BLaER1 treated with 17β-estradiol and CSF1 and Interleukin-3, amounts not matched to agents 10 nM and 100 nM (cell line): ENCODE data around the gene CALM1.

Experiments used
- H3K27ac ChIP-seq, 11 experiments: shearing (Covaris generic); formaldehyde crosslinking; 2 replicates each; pipeline ENCODE4 v1.8.1; 2022
- H3K27me3 ChIP-seq, 11 experiments: shearing (Covaris generic); formaldehyde crosslinking; 2 replicates each; pipeline ENCODE4 v1.8.1; 2022
- H3K36me3 ChIP-seq, 11 experiments: shearing (Covaris generic); formaldehyde crosslinking; 2 replicates each; pipeline ENCODE4 v1.8.1; 2022
- H3K4me1 ChIP-seq, 10 experiments: shearing (Covaris generic); formaldehyde crosslinking; 2 replicates each; pipeline ENCODE4 v1.8.1; 2022
- H3K4me2 ChIP-seq, 11 experiments: shearing (Covaris generic); formaldehyde crosslinking; 2 replicates each; pipeline ENCODE4 v1.8.1; 2022
- H3K4me3 ChIP-seq, 10 experiments: shearing (Covaris generic); formaldehyde crosslinking; 2 replicates each; pipeline ENCODE4 v1.8.1; 2022
- H3K9ac ChIP-seq, 11 experiments: shearing (Covaris generic); formaldehyde crosslinking; 2 replicates each; pipeline ENCODE4 v1.8.1; 2022
- H3K9me3 ChIP-seq, 11 experiments: shearing (Covaris generic); formaldehyde crosslinking; replicated peaks in 1 of 11; 2 replicates each; pipeline ENCODE4 v1.8.1; 2022
- H4K20me1 ChIP-seq, 11 experiments: shearing (Covaris generic); formaldehyde crosslinking; 2 replicates each; pipeline ENCODE4 v1.8.1; 2022
- Cebpa-rat ChIP-seq, 11 experiments: shearing (Covaris generic); IDR thresholded peaks; 2 replicates each; pipeline ENCODE4 v1.8.1; 2022

Gene CALM1

DNA sequence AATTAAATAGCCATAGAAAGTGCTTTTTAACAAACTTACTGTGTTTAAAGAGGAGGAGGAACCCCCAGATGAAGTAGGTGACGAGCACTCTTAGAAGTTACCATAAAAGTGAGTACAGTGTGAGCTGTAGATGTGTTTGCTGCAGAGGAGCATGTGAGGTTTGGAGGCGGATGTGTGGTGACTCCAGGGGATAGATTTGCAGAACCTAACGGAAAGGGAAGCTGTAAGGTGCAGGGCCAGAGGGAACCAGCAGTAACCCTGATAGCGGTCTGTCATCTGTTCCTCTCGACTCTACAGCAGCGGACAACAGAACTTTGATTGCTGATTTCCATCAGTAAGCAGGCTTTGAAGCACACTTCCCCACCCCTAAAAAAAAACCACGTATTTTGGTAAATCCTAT lies 5.2 kb downstream of the CALM1 start:
- H3K4me3 ChIP-seq, result peak overlapping the region; percentile 26 to 100 (median 88); a peak in 16 of 20 replicates
- H3K4me2 ChIP-seq, result peak overlapping the region; percentile 82 to 97 (median 93)
- TF ChIP-seq Cebpa-rat (IDR thresholded peaks at IDR 0.05), result no peak
- H3K4me1 ChIP-seq, result peaks cover 45 to 79% (median 72%) of the 10 kb centered on the region in 10 experiments
- H3K27me3 ChIP-seq, result no peaks in the 10 kb centered on the region
- H3K9me3 ChIP-seq, result no peaks in the 10 kb centered on the region
- H3K9ac ChIP-seq, result peak overlapping the region; percentile 48 to 95 (median 89); a peak in 20 of 22 replicates
- peaks cover 68 to 78% (median 72%) of the 10 kb centered on the region in 11 experiments for H3K36me3 ChIP-seq
- H4K20me1 ChIP-seq, result peaks cover 65 to 94% (median 88%) of the 10 kb centered on the region in 11 experiments
- peak overlapping the region; percentile 32 to 90 (median 76) for H3K27ac ChIP-seq

GRCh38 chr14:90403065-90403464 lies 6.2 kb downstream of the CALM1 start:
- Histone ChIP-seq H3K36me3 (peaks cover 75 to 88% (median 82%) of the 10 kb centered on the region in 11 experiments), H3K4me1 (peaks cover 48 to 87% (median 80%) of the 10 kb centered on the region in 10 experiments), H3K4me2 (peak overlapping the region in 9 of 11 experiments; percentile 82 to 97 (median 93); a peak in 18 of 22 replicates), H3K9me3 (no peaks in the 10 kb centered on the region), H3K27me3 (no peaks in the 10 kb centered on the region), H3K4me3 (peak overlapping the region in 2 of 10 experiments; percentile 42 to 51; a peak in 3 of 20 replicates), H4K20me1 (peaks cover 61 to 100% (median 94%) of the 10 kb centered on the region in 11 experiments), H3K9ac (peak overlapping the region in 5 of 11 experiments; percentile 34 to 95 (median 89); a peak in 7 of 22 replicates), H3K27ac (peak overlapping the region in 6 of 11 experiments; percentile 14 to 85 (median 66); a peak in 10 of 22 replicates)
- TF ChIP-seq Cebpa-rat (IDR thresholded peaks at IDR 0.05), result no peak

- H3K4me2 ChIP-seq, result peak overlapping the region in 5 of 11 experiments; percentile 4 to 20 (median 15); a peak in 3 of 22 replicates
- H3K4me3 ChIP-seq, result no peak overlapping the region
- H4K20me1 ChIP-seq, result peaks cover 42 to 96% (median 86%) of the 10 kb centered on the region in 11 experiments
- peaks cover 55 to 97% (median 89%) of the 10 kb centered on the region in 10 experiments for H3K4me1 ChIP-seq
- H3K9ac ChIP-seq, result no peak overlapping the region
- no peak overlapping the region for H3K27ac ChIP-seq
- no peak for TF ChIP-seq Cebpa-rat (IDR thresholded peaks at IDR 0.05)
- no peaks in the 10 kb centered on the region for H3K9me3 ChIP-seq
- H3K36me3 ChIP-seq, result peaks cover 74 to 86% (median 79%) of the 10 kb centered on the region in 11 experiments
- no peaks in the 10 kb centered on the region for H3K27me3 ChIP-seq
Observed at GRCh38 chr14:90405101-90405500, 8.3 kb downstream of the CALM1 start.

DNA sequence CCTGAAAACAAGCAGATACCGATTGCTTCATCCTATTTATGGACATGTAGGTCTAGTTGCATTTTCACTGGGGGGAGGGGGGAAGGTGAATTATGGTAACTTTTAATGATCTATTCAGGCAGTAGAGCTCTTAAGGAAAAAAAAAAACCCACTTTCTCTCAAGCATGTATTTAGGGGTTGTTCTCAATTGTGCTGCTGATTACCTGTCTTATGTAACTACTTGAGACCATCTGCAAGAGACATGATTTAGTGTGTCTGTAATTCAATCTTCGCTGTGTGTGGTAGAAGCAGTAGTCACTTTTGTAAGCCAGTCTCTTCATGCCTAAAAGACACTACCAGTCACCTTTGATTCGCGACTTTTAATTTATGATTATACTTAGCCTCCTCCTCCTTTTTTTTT lies 8.9 kb downstream of the CALM1 start:
- no peak overlapping the region for H3K4me3 ChIP-seq
- peaks cover 68 to 79% (median 72%) of the 10 kb centered on the region in 11 experiments for H3K36me3 ChIP-seq
- H3K4me2 ChIP-seq, result peak overlapping the region in 5 of 11 experiments; percentile 4 to 20 (median 15); a peak in 4 of 22 replicates
- H3K9ac ChIP-seq, result no peak overlapping the region
- H3K9me3 ChIP-seq, result no peaks in the 10 kb centered on the region
- H3K4me1 ChIP-seq, result peaks cover 48 to 91% (median 82%) of the 10 kb centered on the region in 10 experiments
- H4K20me1 ChIP-seq, result peaks cover 35 to 90% (median 79%) of the 10 kb centered on the region in 11 experiments
- no peaks in the 10 kb centered on the region for H3K27me3 ChIP-seq
- TF ChIP-seq Cebpa-rat (IDR thresholded peaks at IDR 0.05), result no peak
- no peak overlapping the region for H3K27ac ChIP-seq

- no peaks in the 10 kb centered on the region for H3K9me3 ChIP-seq
- no peak overlapping the region for H3K4me3 ChIP-seq
- H3K9ac ChIP-seq, result 0 out of 22 replicates have a peak overlapping the region, but pooled peaks of 1 of the 11 experiments have one; percentile 10
- no peaks in the 10 kb centered on the region for H3K27me3 ChIP-seq
- peak overlapping the region in 2 of 11 experiments; percentile 12 to 33; a peak in 1 of 22 replicates for H3K27ac ChIP-seq
- H3K4me2 ChIP-seq, result peak overlapping the region in 5 of 11 experiments; percentile 4 to 20 (median 10); a peak in 5 of 22 replicates
- peaks cover 62 to 73% (median 66%) of the 10 kb centered on the region in 11 experiments for H3K36me3 ChIP-seq
- peaks cover 42 to 84% (median 76%) of the 10 kb centered on the region in 10 experiments for H3K4me1 ChIP-seq
- H4K20me1 ChIP-seq, result peaks cover 29 to 83% (median 73%) of the 10 kb centered on the region in 11 experiments
- no peak for TF ChIP-seq Cebpa-rat (IDR thresholded peaks at IDR 0.05)
Observed at GRCh38 chr14:90406384-90406798, 9.6 kb downstream of the CALM1 start.

- H3K36me3 ChIP-seq, result peaks cover 55 to 64% (median 58%) of the 10 kb centered on the region in 11 experiments
- no peak for TF ChIP-seq Cebpa-rat (IDR thresholded peaks at IDR 0.05)
Observed at GRCh38 chr14:90407230-90407629, 10.4 kb downstream of the CALM1 start.

GRCh38 chr14:90408713-90409112 lies 11.9 kb downstream of the CALM1 start:
- no peak for TF ChIP-seq Cebpa-rat (IDR thresholded peaks at IDR 0.05)
- Histone ChIP-seq H3K4me2 (peak overlapping the region; percentile 11 to 58 (median 32); a peak in 20 of 22 replicates), H3K27me3 (no peaks in the 10 kb centered on the region), H3K36me3 (peaks cover 41 to 50% (median 43%) of the 10 kb centered on the region in 11 experiments), H3K27ac (peak overlapping the region in 8 of 11 experiments; percentile 3 to 40 (median 24); a peak in 8 of 22 replicates), H3K9ac (peak overlapping the region in 4 of 11 experiments; percentile 0 to 12 (median 2); a peak in 3 of 22 replicates), H4K20me1 (peaks cover 6 to 60% (median 49%) of the 10 kb centered on the region in 11 experiments; a peak in 19 of 22 replicates), H3K4me1 (peaks cover 21 to 61% (median 53%) of the 10 kb centered on the region in 10 experiments), H3K4me3 (no peak overlapping the region), H3K9me3 (no peaks in the 10 kb centered on the region)

More at GRCh38 chr14:90407230-90407629, 10.4 kb downstream of the CALM1 start:
- no peak overlapping the region for H3K9ac ChIP-seq
- peaks cover 20 to 75% (median 64%) of the 10 kb centered on the region in 11 experiments; a peak in 20 of 22 replicates for H4K20me1 ChIP-seq
- H3K27ac ChIP-seq, result no peak overlapping the region; a peak in 1 of 22 replicates
- H3K4me2 ChIP-seq, result peak overlapping the region in 2 of 11 experiments; percentile 9 to 20; a peak in 1 of 22 replicates
- H3K9me3 ChIP-seq, result no peaks in the 10 kb centered on the region
- no peak overlapping the region for H3K4me3 ChIP-seq
- no peaks in the 10 kb centered on the region for H3K27me3 ChIP-seq
- H3K4me1 ChIP-seq, result peaks cover 33 to 76% (median 67%) of the 10 kb centered on the region in 10 experiments

DNA sequence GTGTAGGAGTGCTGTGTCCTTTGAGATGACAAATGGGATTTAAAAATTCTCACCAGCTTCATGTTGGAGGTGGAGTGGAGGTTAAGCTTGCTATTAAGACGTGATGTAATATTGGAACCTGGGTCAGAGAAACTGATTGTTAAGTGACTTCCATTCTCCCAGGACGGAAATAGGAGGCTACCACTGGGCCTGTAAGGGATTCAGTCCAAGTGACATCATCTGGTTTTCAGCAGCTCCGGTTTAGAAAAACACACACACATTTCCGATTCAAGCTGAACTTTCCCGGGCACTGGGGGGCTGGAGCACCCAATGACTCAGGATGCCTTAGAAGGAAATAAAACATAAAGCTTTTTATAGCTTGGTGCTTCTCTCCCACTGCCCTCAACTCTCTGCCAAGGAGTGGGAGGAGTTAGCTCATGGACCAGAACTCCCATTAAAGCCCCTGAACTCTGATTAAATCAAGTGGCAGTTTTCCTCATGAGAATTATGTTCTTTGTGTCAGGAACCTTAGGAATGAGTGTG lies 12.4 kb downstream of the CALM1 start:
- no peak for TF ChIP-seq Cebpa-rat (IDR thresholded peaks at IDR 0.05)
- Histone ChIP-seq H3K4me1 (peaks cover 21 to 56% (median 47%) of the 10 kb centered on the region in 10 experiments), H4K20me1 (peaks cover under 1 to 54% (median 44%) of the 10 kb centered on the region in 11 experiments; a peak in 19 of 22 replicates), H3K4me2 (peak overlapping the region in 10 of 11 experiments; percentile 11 to 58 (median 36); a peak in 20 of 22 replicates), H3K36me3 (peaks cover 35 to 44% (median 37%) of the 10 kb centered on the region in 11 experiments), H3K27ac (peak overlapping the region in 8 of 11 experiments; percentile 3 to 40 (median 24); a peak in 10 of 22 replicates), H3K27me3 (no peaks in the 10 kb centered on the region), H3K4me3 (no peak overlapping the region), H3K9me3 (no peaks in the 10 kb centered on the region), H3K9ac (peak overlapping the region in 4 of 11 experiments; percentile 0 to 12 (median 4); a peak in 3 of 22 replicates)

GRCh38 chr14:90412058-90412457 lies 15.2 kb downstream of the CALM1 start:
- Histone ChIP-seq H3K27ac (no peak overlapping the region), H3K27me3 (no peaks in the 10 kb centered on the region), H3K9me3 (no peaks in the 10 kb centered on the region), H3K36me3 (peaks cover 7 to 16% (median 9%) of the 10 kb centered on the region in 11 experiments; a peak in 20 of 22 replicates), H3K4me1 (peaks cover 27 to 42% (median 35%) of the 10 kb centered on the region in 10 experiments), H3K9ac (no peak overlapping the region), H4K20me1 (peaks cover 0 to 27% (median 18%) of the 10 kb centered on the region in 11 experiments; a peak in 13 of 22 replicates), H3K4me3 (no peak overlapping the region), H3K4me2 (no peak overlapping the region)
- TF ChIP-seq Cebpa-rat (IDR thresholded peaks at IDR 0.05), result no peak
